ENCODE results near the gene TMC3. TPM values are rescaled to one million over a fixed set of nuclear protein-coding genes. Genes with fewer than 3 reads are reported as not detected.

The TMC3 gene
- total RNA-seq, 1 donor from 2014 or later, result not detected

- H3K27me3 ChIP-seq (ENCODE audit: low read depth), result no peaks in the 10 kb centered on the region
- TF ChIP-seq CTCF (IDR thresholded peaks at IDR 0.05; ENCODE audit: borderline replicate concordance), result no peak
- DNase-seq, result no peak
- intact Hi-C loops (cut with micrococcal nuclease), result loop anchor here (10.0 kb wide), 1 partner anchor 56 kb away; no protein-coding TSS in a partner anchor
- H3K4me1 ChIP-seq, result peaks cover 8% of the 10 kb centered on the region
- H3K36me3 ChIP-seq, result no peaks in the 10 kb centered on the region
- no peak overlapping the region for H3K27ac ChIP-seq (replicated peaks)
- H3K4me3 ChIP-seq, result peak overlapping the region; percentile 27
- H3K9me3 ChIP-seq (replicated peaks), result no peaks in the 10 kb centered on the region
Measured at GRCh38 chr15:81330366-81331090, 43.5 kb downstream of the TMC3 start.

- Histone ChIP-seq H3K4me3 (no peak overlapping the region), H3K27me3 (ENCODE audit: low read depth) (no peaks in the 10 kb centered on the region), H3K36me3 (no peaks in the 10 kb centered on the region), H3K27ac (replicated peaks) (no peak overlapping the region), H3K4me1 (peaks cover 4% of the 10 kb centered on the region), H3K9me3 (replicated peaks) (no peaks in the 10 kb centered on the region)
- TF ChIP-seq CTCF (IDR thresholded peaks at IDR 0.05; ENCODE audit: borderline replicate concordance), result no peak
- DNase-seq, result no peak
- intact Hi-C loops (cut with micrococcal nuclease), result no loop called here
Measured at GRCh38 chr15:81329446-81329845, 44.6 kb downstream of the TMC3 start.

GRCh38 chr15:81327516-81327915 lies 46.5 kb downstream of the TMC3 start:
- TF ChIP-seq CTCF (IDR thresholded peaks at IDR 0.05; ENCODE audit: borderline replicate concordance), result no peak
- H3K27me3 ChIP-seq (ENCODE audit: low read depth), result no peaks in the 10 kb centered on the region
- H3K4me1 ChIP-seq, result peaks cover 20% of the 10 kb centered on the region
- H3K9me3 ChIP-seq (replicated peaks), result no peaks in the 10 kb centered on the region
- no peak overlapping the region for H3K27ac ChIP-seq (replicated peaks)
- H3K4me3 ChIP-seq, result no peak overlapping the region
- no peak for DNase-seq
- no peaks in the 10 kb centered on the region for H3K36me3 ChIP-seq
- intact Hi-C loops (cut with micrococcal nuclease), result no loop called here

- no peaks in the 10 kb centered on the region for H3K9me3 ChIP-seq (replicated peaks)
- H3K27ac ChIP-seq (replicated peaks), result no peak overlapping the region
- H3K4me1 ChIP-seq, result peaks cover 21% of the 10 kb centered on the region
- no peaks in the 10 kb centered on the region for H3K36me3 ChIP-seq
- TF ChIP-seq CTCF (IDR thresholded peaks at IDR 0.05; ENCODE audit: borderline replicate concordance), result no peak
- no peak overlapping the region for H3K4me3 ChIP-seq
- intact Hi-C loops (cut with micrococcal nuclease), result no loop called here
- no peaks in the 10 kb centered on the region for H3K27me3 ChIP-seq (ENCODE audit: low read depth)
- no peak for DNase-seq
Measured at GRCh38 chr15:81326466-81327212, 47.4 kb downstream of the TMC3 start.

- peaks cover 21% of the 10 kb centered on the region for H3K4me1 ChIP-seq
- DNase-seq, result peak; percentile 100
- no peaks in the 10 kb centered on the region for H3K9me3 ChIP-seq (replicated peaks)
- intact Hi-C loops (cut with micrococcal nuclease), result no loop called here
- peak within 1 kb of the TSS; percentile 70 for H3K27ac ChIP-seq (replicated peaks)
- H3K27me3 ChIP-seq (ENCODE audit: low read depth), result no peaks in the 10 kb centered on the region
- peaks cover under 1% of the 10 kb centered on the region for H3K36me3 ChIP-seq
- H3K4me3 ChIP-seq, result peak within 1 kb of the TSS; percentile 80
- TF ChIP-seq CTCF (IDR thresholded peaks at IDR 0.05; ENCODE audit: borderline replicate concordance), result no peak
Measured at GRCh38 chr15:81323944-81324881, 49.8 kb downstream of the TMC3 start, which contains the start of gene STARD5. TSS of gene STARD5 (minus strand) at chr15:81324141. CDS start at chr15:81324099, 42 bp downstream.
